ENCODE data around the gene MYBPC2.

DNA sequence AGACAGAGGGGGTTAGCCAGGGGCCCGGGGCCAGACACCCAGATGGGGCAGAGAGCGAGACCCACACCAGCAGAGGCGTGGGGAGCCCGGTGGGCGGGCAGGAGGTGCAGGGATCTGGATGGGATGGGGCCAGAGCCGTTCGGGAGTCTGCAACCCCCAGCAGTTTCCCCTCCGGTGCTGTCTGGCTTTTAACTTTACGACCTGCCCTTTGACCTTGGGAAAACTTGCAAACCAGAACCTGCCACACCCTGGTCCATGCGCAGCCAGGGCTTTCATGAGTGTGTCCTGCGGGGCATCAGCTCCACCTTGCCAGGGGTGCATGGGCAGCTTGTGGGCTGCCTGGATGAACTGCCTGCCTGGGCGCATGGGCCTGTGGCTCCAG lies 68.5 kb downstream of the MYBPC2 start:
- TF ChIP-seq CTCF (IDR thresholded peaks at IDR 0.05 in 4 of 5, conservative IDR thresholded peaks at IDR 0.05 in 1 of 5) (no peak), POLR2A (IDR thresholded peaks at IDR 0.05) (no peak)
